NCI-H2171 (cell line): ENCODE results near the gene EEFSEC.
"Not testable (repeated sequence)": the region's sequence is repeated elsewhere in the genome, so short reads cannot be mapped to it uniquely, and the experiment has no call there.

Source experiments
- DNase-seq: peaks from one replicate; lab custom pipeline; 2025; lab: John Stamatoyannopoulos, UW

EEFSEC gene

DNA sequence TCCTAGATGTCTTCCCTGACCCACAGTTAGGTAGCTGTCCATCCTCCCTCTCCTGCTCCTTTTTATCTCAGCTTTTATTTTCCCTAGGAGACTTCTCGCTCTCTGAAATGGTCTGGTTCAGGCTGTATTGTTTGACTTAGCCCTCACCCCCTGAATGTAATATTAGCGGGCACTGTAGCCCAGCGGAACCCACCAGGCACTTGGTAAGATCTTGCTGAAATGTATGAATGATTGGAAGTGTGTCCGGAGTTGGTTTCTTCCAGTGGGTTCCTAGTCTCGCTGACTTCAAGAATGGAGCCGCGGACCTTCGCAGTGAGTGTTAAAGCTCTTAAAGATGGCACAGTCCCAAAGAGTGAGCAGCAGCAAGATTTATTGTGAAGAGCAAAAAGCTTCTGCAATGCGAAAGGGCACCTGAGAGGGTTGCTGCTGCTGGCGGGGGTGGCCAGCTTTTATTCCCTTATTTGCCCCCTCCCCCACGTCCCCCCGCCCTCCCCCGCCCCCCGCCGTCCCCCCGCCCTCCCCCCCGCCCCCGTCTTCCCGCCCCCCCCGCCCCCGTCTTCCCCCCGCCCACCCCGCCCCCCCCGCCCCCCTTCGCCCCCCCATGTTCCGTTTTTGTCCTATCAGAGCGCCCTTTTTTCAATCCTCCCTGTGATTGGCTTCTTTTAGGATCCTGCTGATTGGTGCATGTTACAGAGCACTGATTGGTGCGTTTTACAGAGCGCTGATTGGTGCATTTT lies 694 bp upstream of the EEFSEC start:
- peak; percentile 69 for DNase-seq

DNA sequence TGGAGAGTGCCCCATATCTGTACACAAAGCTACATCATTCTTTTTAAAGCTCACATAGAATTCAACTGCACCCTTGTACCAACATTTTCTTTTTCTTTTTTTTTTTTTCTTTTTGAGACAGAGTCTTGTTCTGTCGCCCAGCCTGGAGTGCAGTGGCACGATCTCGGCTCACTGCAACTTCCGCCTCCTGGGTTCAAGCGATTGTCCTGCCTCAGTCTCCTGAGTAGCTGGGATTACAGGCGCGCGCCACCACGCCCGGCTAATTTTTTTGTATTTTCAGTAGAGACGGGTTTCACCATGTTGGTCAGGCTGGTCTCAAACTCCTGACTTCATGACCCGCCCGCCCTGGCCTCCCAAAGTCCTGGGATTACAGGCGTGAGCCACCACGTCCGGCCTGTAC lies 1.1 kb downstream of the EEFSEC start:
- not testable (repeated sequence) for DNase-seq

DNA sequence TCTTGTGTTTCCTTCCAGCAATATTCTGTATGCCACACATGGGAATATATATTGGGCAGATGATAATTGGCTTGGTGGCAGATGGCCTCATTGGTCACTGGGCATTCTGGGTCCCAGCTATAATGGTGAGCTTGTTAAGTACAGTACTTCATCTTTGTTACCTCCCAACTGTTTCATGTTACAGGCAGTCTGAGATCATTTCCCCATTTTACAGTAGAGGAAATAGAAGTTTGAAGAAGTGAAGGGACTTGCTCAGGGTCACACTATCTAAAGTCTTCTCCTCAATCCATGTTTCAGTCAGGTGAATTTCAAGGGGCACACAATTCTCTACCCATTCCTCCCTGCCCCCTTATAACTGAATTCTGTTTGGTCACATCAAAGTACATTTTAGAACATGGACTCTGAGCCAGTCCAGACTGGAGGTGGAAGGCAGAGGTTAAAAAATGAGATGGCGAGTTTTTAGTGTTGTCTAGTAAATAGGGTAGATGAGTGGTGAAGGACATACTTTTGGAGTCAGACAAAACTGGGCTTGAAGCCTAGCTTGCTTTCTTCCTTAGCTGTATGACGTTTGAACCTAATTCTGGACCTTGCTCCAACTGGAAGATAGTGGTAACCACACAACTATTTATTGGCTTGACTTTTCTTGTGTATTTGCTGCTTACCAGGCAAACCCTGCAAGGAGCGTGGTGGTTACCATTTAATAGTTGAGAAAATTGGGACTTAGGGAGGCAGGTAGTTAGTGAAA lies 2.5 kb downstream of the EEFSEC start:
- no peak for DNase-seq

DNA sequence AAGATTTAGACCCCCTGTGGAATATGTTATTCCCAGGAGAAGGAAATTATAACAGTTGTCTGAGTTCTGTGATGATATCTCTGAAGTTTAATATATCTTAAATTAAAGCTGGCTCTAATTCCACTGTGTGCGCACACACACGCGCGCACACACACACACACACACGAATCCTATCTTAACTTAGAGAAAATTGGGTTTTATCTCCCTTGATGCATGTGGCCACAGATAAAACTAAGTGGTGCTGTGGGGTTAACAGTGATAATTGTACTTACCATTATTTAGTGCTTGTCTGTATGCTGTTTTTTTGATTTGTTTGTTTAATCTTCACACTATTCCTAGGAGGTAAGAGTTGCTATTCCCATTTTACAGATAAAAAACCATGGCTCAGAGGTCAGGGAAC lies 7.4 kb downstream of the EEFSEC start:
- DNase-seq = no peak

DNA sequence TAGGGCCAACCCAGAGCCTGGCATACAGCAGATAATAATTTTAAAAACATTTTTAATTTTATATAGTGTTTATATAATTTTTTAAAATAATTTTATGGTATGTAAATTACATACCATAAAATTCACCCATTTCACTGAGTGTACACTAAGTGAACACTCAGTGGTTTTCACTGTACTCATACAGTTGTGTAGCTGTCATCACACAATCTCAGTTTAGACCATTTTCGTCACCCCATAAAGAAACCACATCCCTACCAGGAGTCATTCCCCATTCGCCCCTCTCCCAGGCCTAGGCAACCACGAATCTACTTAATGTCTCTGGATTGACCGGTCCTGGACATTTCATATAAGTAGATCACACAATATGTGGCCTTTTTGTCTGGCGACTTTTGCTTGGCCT lies 10.2 kb downstream of the EEFSEC start:
- no peak for DNase-seq

DNA sequence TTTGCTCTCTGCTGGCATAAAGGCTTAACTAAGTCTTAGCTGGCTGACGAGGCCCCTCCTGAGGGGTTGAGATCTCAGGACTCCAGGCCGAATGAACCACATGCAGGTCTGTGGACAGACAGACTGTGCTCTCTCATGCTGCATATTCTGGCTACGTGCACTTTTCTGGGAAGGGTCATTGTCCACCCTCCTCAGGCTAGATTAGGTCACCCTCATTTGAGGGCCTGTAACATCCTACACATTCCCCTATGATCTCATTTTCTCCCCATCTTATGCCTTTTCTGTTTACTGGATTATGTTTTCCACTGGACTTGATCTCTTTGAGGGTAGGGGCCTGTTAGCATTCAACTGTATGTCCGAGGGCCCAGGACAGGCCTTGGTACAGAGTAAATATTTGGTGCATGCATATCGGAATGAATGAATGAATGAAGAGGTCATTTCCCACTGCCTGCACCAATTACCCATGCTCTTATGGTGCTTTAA lies 13.7 kb downstream of the EEFSEC start:
- DNase-seq = no peak

DNA sequence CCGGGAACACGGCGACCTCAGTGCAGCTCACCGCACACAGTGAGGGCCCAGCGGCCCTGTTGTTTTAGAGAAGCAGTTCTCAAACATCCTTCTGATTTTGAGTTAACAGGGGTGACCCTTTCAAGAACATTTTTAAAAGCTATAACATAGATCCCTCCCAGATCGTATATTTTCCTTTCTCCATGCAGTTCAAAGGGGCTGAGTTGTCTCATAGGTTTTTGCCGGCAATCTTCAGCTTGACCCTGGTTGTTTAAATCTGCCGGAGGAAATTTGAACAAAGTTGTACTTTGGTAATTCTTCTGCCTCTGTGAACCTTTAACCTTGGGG lies 14.3 kb downstream of the EEFSEC start:
- DNase-seq = no peak

DNA sequence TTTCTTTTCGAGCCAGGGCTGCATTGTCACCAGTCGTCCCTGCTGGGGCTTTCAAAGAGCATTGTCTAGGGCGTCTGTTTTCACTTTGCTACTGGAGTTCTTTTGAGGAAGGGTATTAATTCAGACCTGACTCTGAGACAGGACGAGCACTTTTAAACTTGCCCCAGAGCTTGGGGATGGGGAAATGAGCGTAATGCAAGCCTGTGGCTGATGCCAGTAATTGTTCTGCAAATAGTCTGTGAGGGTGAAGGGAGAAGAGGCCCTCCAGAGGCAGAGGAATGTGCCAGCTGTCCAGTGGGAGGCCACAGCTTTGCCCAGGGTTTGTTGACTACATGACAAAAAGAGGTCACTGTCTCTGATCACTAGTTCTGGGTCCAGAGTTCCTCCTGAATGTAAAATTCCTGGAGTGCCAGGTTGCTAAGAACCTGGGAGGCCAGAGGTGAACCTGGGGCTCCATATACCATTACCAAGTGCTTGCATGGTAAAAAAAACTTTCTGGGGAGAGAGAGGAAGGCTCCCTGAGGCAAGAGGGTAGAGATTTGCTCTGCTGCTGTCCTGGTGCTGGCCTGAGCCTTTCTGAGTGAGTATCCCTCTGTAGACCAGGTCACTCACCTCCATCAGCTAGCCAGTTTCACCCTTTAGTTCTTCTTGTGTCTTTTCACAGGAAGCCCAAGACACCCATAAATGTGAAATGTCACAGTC lies 14.8 kb downstream of the EEFSEC start:
- DNase-seq = no peak

DNA sequence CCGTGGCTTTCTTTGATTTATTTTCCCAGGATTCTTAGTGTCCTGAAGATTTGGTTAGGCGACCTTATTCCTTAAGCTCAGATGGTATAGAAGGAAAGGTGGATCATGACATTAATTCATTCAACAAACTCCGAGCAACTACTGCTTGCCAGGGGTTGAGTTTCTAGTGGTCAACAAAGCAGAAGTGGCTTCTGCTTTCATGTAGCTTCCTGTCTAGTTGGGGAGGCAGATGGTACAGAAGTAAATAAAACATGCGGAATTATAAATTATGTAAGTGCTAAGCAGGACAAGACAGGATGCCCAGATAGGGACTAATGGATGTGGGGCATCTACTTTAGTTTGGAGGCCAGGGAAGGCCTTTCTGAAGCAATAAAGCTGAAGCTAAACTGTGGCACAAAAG lies 15.6 kb downstream of the EEFSEC start:
- no peak for DNase-seq

DNA sequence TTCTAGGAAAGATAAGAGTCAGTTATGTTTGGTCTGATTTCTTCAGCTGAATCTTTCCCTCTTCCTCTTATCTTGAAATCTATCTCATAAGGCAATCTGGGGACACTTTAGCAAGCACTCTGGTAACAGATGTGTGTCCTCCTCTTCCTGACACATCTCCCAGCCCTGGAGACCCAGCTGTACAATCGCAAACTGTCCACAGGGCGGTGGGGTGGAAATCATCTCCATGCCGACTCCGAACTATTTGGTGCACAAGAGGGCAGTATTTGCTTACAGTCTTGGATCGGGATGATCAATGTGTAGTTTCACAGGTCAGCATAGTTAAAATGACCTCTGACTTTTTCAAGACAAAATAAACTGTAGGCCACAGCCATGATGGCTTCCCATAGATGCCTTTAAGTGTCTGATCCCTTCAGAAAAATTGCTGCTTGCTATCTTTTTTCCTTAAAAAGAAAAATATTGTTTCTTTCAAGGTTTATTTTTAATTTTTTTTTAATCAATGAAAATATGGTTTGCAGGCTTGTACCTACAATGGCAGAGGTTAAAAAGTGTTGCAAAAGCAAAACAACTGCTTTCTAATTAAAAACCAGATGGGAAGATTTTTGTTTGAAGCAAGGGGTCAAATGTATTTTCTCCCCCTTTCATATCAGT lies 17.7 kb downstream of the EEFSEC start:
- peak; percentile 69 for DNase-seq

DNA sequence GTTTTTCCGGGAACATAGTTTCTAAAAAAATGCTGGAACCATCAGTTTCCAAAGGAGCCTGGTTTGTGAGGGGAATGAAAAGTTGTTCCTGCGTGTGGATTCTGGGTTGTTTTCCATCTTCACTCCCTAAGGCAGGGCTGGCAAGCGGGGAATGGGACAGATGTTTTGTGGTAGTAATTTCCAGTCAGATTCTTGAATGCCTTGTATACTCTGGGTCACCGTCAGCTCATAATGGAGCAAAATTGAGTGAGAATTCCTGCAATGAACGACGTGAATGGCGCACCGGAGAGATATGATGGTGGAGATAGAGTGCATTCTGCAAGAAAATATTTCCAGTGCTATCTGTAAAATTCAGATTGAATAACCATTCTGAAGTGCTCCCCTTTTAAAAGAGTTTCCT lies 19.9 kb downstream of the EEFSEC start:
- no peak for DNase-seq

DNA sequence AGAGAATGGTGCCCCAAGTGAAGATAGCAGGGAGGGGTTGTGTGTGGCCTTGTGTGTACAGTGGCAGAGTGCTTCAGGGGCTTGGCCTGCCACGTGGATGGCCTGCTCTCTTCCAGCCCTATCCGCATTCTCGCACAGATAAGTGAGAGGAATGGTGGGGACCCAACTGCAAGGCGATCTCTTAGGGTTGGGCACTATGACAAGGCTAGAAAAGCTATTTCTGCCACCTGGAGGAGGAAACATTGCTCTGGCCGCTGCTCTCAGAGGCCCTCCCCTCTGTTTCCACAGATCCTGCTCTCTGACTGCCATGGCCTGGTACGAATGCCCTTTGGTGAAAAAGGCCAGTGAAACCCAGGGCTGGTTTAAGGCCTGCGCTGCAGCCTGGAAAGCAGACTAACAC lies 20.6 kb downstream of the EEFSEC start:
- no peak for DNase-seq

DNA sequence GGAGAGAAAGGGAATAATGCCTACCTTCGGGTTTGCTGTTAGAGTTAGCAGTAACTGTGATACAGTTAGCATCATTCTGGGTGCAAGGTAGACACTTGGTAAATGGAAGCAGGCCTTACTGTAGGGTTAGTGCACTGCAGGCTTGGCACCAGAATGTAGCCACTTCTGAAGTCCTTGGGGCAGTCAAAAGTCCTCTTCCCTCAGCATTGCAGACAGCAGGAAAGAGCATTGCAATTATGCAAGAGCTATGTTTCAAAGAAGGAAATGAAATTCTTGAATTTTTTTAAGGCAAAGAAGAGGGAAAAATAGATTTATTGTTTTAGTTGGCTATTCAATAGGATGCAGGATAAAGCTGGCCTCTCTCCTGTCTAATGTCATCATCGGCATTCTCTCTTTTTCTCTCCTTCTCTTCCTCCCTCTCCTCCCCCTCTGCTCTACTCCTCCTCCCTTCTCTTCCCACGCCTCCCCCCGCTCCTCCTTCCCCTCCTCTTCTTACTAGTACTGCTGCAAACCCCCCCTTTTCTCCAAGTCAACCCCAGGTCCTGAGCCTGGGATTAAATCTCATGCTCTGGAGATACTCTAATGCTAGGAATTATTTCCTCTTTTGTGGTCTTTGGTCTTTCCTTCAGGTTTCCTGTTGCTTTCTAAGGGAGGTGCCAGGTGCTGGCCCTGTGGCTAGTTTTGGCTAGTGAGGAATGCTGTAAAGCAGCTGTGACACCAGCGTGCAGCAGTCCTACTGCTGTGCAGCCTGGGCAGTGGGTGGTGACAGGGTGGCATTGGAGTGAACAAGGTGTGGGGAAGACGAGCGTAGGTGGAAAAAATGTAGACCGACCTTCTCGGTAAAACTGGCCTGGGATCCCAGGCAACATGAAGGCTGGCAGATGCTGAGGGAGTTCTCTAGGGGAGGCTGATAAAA lies 21.7 kb downstream of the EEFSEC start:
- no peak for DNase-seq

DNA sequence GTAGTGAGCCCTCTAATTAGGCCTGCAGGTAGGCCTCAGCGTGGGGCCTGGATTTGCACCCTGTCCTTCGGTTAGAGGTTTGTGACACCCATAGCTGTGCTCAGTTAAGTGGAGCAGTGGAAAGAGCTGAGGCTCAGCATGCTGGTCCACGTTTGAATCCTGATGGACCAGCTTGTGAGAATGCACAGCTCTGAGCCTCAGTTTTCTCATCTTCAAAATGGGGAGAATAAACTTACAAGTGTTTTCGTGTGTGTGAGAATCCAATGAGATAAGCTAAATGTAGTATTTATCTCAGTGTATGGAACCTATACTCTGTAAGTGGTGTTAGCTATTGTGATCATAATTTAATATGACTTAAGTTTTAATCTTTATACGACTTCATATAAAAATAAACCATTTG lies 22.5 kb downstream of the EEFSEC start:
- DNase-seq = no peak

DNA sequence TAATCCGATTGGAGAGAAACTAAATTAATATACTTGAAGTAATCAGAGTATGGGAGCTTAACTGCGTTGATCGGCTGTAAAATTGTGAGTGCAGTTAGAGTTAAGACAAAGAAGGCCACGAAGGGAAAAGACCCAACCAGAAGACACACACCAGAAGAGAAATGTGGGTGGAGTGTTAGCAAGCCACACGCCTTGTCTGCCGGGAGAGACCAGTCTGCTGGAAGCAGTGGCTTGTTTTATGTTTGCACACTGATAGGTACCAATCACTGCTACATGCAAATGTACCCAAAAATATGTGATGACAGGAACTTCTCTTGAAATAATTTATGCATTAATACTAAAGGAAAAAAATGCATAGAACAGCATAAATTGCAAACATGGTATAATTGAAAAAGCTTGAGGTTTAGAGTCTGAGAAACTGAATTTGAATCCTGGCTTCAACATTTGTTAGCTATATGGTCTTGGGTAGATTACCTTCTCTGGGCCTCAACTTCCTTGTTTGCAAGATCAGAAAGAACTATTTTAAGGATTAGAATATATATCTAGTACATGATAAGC lies 23.1 kb downstream of the EEFSEC start:
- DNase-seq = no peak

DNA sequence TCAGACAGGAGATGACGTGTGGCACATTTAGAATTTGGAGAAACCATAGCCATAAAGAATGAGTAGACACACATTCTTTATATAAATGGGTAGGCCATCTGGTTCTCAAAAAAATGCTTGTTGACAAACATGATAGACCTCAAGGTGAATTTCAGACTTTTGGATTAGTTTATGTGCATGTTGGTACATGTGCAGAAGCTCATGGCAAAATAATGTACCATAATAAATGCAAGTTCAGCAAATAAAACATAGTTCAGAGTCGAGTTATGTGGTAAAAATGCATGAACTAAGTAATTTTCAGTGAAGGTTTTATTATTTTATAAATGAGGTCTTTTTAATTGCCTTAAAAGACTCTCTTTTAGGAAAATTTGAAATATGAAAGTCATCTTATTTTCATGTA lies 24.6 kb downstream of the EEFSEC start:
- DNase-seq = no peak

DNA sequence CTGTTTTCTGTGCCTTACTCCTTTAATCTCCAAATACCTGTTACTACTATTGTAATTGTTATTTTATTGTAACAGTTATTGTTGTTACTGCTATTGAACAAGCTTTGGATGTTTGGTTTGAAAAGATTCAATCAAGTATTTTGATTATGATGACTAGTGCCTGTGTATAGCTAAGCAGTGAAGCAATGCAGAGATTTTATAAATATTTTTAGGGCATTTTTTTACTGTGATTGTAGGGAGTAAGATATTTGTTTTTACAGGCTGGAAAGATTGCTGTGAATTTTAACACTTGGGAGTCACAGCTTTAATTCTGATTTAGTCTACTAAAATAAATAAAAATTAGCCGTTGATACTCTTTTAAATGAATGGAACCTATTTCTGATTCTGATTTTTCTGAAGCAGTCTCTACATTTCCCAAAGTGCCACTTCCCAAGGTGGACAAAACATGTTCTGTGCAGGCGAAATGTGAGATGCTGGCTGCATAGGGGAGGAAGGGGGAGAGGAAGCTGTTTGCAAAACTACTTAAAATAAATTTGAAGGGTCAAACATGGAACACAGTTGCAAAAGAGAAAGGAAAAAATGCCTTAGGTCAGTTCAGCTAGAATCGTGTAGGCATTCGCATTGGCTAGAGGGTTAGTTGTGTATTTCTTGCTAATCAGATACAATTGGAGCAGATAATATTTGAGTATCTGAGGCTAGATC lies 25.7 kb downstream of the EEFSEC start:
- DNase-seq = no peak

DNA sequence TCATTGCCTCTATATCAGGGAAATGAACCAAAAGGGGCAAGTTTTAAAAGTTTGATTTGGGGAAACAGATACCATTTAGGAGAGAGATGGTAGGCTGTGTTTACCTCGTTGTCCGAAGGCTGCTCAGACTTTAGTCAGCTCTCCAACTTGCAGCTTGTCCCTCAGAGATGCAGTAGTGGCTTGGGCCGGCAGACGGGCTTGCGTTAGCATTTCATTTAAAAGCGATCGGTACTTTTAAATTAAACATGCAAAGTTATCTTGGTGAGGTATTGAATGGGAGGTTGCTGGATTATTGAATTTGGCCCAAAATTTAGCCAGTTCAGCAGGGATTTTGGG lies 26.2 kb downstream of the EEFSEC start:
- DNase-seq = no peak

DNA sequence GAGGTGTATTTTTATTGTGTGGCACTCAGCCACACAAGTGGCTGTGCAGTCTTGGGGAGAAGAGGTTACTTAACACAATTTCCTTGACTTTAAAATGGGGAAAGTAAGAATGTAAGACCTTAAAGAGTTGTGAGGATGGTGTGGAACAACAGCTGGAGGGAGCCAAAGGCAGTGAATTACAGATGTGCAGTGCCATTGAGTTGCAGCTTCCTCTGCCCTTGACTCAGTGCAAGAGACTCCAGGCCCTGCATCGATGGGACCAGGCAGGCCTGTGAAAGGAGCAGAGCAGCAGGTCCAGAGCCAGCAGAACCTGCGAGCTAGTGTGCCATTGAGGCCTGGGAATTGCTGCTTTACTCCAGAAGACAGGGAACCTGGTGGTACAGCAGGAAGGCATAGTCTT lies 27.2 kb downstream of the EEFSEC start:
- DNase-seq = no peak

DNA sequence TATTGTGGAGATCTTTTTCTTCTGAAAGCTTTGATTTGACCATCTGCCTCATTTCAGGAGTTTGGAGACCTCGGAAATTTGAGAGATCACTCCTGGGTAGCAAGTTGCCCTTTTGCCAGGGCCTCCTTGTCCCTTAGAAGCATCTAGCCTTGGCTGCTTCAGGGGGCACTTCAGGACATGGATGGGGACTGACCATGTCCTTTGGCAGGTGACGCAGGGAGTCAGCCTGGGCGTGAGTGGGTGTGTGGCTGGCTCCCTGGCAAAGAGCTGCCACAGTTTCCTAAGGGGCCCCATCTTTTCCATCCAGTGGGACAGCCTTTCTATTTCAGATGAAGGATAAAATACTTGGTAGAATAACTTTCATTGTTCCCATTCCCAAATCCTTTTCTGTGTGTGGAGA lies 27.6 kb downstream of the EEFSEC start:
- no peak for DNase-seq

DNA sequence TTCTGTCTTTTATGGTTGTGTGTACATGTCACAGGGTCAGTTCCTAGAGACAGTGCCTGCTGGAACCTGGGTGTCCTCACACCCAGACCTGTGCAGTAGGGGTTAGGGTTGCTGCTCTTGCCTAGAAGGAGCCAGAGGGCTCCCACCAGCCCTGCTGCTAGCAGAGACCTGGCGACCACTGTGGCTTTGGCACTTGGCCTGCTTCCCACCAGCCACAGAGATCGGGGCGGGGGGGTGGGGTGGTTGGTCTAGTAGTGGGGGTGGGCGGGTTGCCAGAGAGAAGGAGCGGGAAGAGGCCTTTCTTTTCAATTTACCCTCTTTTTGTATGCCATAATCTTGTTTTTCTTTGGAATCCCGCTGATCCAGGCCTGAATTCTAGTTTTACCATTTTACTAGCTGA lies 29.4 kb downstream of the EEFSEC start:
- no peak for DNase-seq
